OCI-LY3 (cell line): ENCODE results near the gene S100A6.
"Not testable (repeated sequence)": the region's sequence is repeated elsewhere in the genome, so short reads cannot be mapped to it uniquely, and the experiment has no call there.

ENCODE experiments used
- H2AFZ ChIP-seq: fragments of 200-600, 300-600 bp; shearing (Covaris generic); 2 replicates; pipeline ENCODE4 v1.6.0; 2014; ENCODE audit warnings: antibody characterized with exemption, low read depth, low read length
- H3K27ac ChIP-seq: fragments of 200-600, 300-600 bp; sonication (generic); 2 replicates; pipeline ENCODE4 v1.5.1; 2014; ENCODE audit warnings: mild to moderate bottlenecking, low read length, moderate library complexity, mixed read lengths
- H3K27me3 ChIP-seq: fragments of 200-600, 300-600 bp; sonication (generic); 2 replicates; pipeline ENCODE4 v1.6.1; 2014; ENCODE audit warnings: low read depth, low read length, mixed read lengths
- H3K36me3 ChIP-seq: fragments of 200-600, 300-600 bp; sonication (generic); replicated peaks from 2 replicates; pipeline ENCODE3; 2014; ENCODE audit warnings: low read depth, low read length, mixed read lengths
- H3K4me1 ChIP-seq: fragments of 300-600, 200-600 bp; sonication (generic); 2 replicates; pipeline ENCODE4 v1.6.1; 2014; ENCODE audit warnings: low read length, mixed read lengths
- H3K4me2 ChIP-seq: fragments of 200-600, 300-600 bp; sonication (generic); 2 replicates; pipeline ENCODE4 v1.6.1; 2014; ENCODE audit warnings: low read length, mixed read lengths
- H3K4me3 ChIP-seq: fragments of 300-600, 200-600 bp; sonication (generic); 2 replicates; pipeline ENCODE4 v1.5.1; 2014; ENCODE audit warnings: antibody characterized with exemption, mild to moderate bottlenecking, low read length, moderate library complexity
- H3K79me2 ChIP-seq: fragments of 300-600, 200-600 bp; shearing (Covaris generic); 2 replicates; pipeline ENCODE4 v1.6.1; 2014; ENCODE audit warnings: mild to moderate bottlenecking, low read length, mixed read lengths
- H3K9ac ChIP-seq: fragments of 300-600, 200-600 bp; shearing (Covaris generic); 2 replicates; pipeline ENCODE4 v1.6.0; 2014; ENCODE audit warnings: mild to moderate bottlenecking, low read length, moderate library complexity
- H3K9me3 ChIP-seq: fragments of 200-600, 300-600 bp; shearing (Covaris generic); 2 replicates; pipeline ENCODE4 v1.6.1; 2014; ENCODE audit warnings: low read length, mixed read lengths; ENCODE audit not compliant: insufficient read depth
- H4K20me1 ChIP-seq: fragments of 200-600, 300-600 bp; sonication (generic); 2 replicates; pipeline ENCODE4 v1.6.1; 2016; ENCODE audit warnings: low read length, mixed read lengths; ENCODE audit not compliant: insufficient read depth
- CTCF ChIP-seq: fragments of 200-600, 300-600 bp; sonication (generic); IDR thresholded peaks from 2 replicates; pipeline ENCODE4 v1.5.1; 2014; ENCODE audit warnings: antibody characterized with exemption, low read length, low read depth
- EZH2phosphoT487 ChIP-seq: fragments of 200-600 bp; shearing (Covaris generic); IDR thresholded peaks from 2 replicates; pipeline ENCODE4 v1.6.1; 2018; ENCODE audit warnings: antibody characterized with exemption, mixed run types, low read depth

The S100A6 gene

GRCh38 chr1:153578936-153579335 lies 43.1 kb upstream of the S100A6 start:
- Histone ChIP-seq H3K9me3 (no peaks in the 10 kb centered on the region), H3K4me1 (peaks cover 15% of the 10 kb centered on the region), H4K20me1 (no peaks in the 10 kb centered on the region), H3K79me2 (no peaks in the 10 kb centered on the region), H3K4me3 (no peak overlapping the region), H3K4me2 (no peak overlapping the region), H3K27me3 (no peaks in the 10 kb centered on the region), H3K9ac (no peak overlapping the region), H2AFZ (no peak overlapping the region), H3K27ac (no peak overlapping the region), H3K36me3 (no peaks in the 10 kb centered on the region)
- no peak for TF ChIP-seq CTCF
- TF ChIP-seq EZH2phosphoT487, result no peak

DNA sequence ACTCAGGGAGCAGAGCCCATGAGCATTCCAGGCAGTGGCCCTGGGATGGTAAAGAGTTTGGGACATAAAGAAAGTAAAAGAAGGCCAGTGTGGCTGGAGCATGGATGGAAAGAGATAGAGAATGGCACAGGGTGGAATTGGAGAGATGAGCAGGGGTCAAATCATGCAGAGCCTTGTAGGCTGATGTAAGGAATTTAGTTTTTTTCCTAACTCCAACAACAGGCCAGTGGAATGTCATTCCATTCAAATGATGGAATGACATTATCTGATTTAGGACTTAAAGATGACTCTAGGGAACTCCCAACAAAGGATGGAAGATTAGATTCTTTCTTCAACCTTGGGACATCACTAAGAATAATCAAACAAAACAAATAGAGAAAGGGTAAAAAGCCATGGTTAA lies 42.7 kb upstream of the S100A6 start:
- H3K4me2 ChIP-seq, result no peak overlapping the region

GRCh38 chr1:153577624-153578051 lies 41.8 kb upstream of the S100A6 start:
- Histone ChIP-seq H3K4me2 (peak overlapping the region; percentile 68), H3K27ac (no peak overlapping the region), H2AFZ (peak overlapping the region; percentile 73), H3K27me3 (no peaks in the 10 kb centered on the region), H3K9me3 (no peaks in the 10 kb centered on the region), H4K20me1 (no peaks in the 10 kb centered on the region), H3K9ac (peak overlapping the region; percentile 34), H3K79me2 (no peaks in the 10 kb centered on the region), H3K36me3 (no peaks in the 10 kb centered on the region), H3K4me3 (peak overlapping the region; percentile 57), H3K4me1 (peaks cover 23% of the 10 kb centered on the region)
- TF ChIP-seq EZH2phosphoT487 (no peak), CTCF (no peak)

More for the DNA sequence above, 42.7 kb upstream of the S100A6 start:
- peaks cover 15% of the 10 kb centered on the region for H3K4me1 ChIP-seq
- no peaks in the 10 kb centered on the region for H3K27me3 ChIP-seq
- no peak overlapping the region for H2AFZ ChIP-seq
- no peak for TF ChIP-seq EZH2phosphoT487
- no peak for TF ChIP-seq CTCF
- H3K9ac ChIP-seq, result no peak overlapping the region
- H3K4me3 ChIP-seq, result no peak overlapping the region
- H3K9me3 ChIP-seq, result no peaks in the 10 kb centered on the region
- no peak overlapping the region for H3K27ac ChIP-seq
- H3K36me3 ChIP-seq, result no peaks in the 10 kb centered on the region
- no peaks in the 10 kb centered on the region for H3K79me2 ChIP-seq
- no peaks in the 10 kb centered on the region for H4K20me1 ChIP-seq

DNA sequence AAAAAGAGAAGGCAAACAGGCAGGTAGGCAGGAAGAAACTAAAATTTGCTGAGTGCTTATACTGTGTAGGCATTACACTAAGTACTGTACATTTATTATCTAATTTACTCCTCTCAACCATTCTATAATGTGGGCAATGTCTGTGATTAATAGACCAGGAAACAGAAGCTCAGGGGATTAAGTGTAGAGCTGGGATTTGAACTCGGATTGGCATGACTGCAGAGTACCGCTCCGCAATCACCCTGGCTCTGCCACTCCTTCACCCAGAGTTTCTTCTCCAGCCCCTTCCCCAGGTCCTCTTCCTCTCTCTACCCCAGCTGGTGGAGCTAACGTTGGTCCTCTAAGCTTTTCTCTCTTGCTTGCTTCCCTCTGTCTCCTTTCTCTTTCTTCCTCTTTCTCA lies 41.3 kb upstream of the S100A6 start:
- Histone ChIP-seq H3K27ac (no peak overlapping the region), H3K4me2 (peak overlapping the region; percentile 68), H3K4me3 (peak overlapping the region; percentile 57), H3K27me3 (no peaks in the 10 kb centered on the region), H3K9me3 (no peaks in the 10 kb centered on the region), H3K36me3 (no peaks in the 10 kb centered on the region), H4K20me1 (no peaks in the 10 kb centered on the region), H3K9ac (peak overlapping the region; percentile 34), H3K79me2 (no peaks in the 10 kb centered on the region), H2AFZ (peak overlapping the region; percentile 73), H3K4me1 (peaks cover 28% of the 10 kb centered on the region)
- TF ChIP-seq EZH2phosphoT487, result no peak
- TF ChIP-seq CTCF, result no peak

GRCh38 chr1:153575497-153575896 lies 39.7 kb upstream of the S100A6 start:
- not testable (repeated sequence) for H3K79me2 ChIP-seq, H2AFZ ChIP-seq, H3K27ac ChIP-seq, H3K4me2 ChIP-seq, H3K36me3 ChIP-seq, H3K4me3 ChIP-seq, H3K27me3 ChIP-seq, H4K20me1 ChIP-seq, H3K9ac ChIP-seq, H3K9me3 ChIP-seq
- peaks cover 31% of the 10 kb centered on the region for H3K4me1 ChIP-seq

- H2AFZ ChIP-seq, H3K4me3 ChIP-seq, H4K20me1 ChIP-seq, H3K27ac ChIP-seq, H3K79me2 ChIP-seq, H3K4me2 ChIP-seq, H3K9me3 ChIP-seq, H3K27me3 ChIP-seq, H3K9ac ChIP-seq, H3K36me3 ChIP-seq: not testable (repeated sequence)
- H3K4me1 ChIP-seq, result peaks cover 31% of the 10 kb centered on the region
These were observed 39.3 kb upstream of the S100A6 start for GRCh38 chr1:153575081-153575491.
